ENCODE data around the gene PPIL3. TPM values are rescaled to one million over a fixed set of nuclear protein-coding genes. Genes with fewer than 3 reads are reported as not detected.

The PPIL3 gene
- total RNA-seq, 1 experiment from 2014 or later: 48.3 TPM

GRCh38 chr2:200873560-200873959 is 15.3 kb downstream of the PPIL3 start:
- H3K4me1 ChIP-seq (ENCODE audit: insufficient read depth, low read length, poor library complexity, severe bottlenecking): peaks cover 4% of the 10 kb centered on the region
- POLR2A ChIA-PET (ENCODE audit: low non-redundant PET): no interaction called here
- H3K36me3 ChIP-seq (ENCODE audit: insufficient read depth, low read length, poor library complexity, severe bottlenecking): peaks cover 32% of the 10 kb centered on the region

DNA sequence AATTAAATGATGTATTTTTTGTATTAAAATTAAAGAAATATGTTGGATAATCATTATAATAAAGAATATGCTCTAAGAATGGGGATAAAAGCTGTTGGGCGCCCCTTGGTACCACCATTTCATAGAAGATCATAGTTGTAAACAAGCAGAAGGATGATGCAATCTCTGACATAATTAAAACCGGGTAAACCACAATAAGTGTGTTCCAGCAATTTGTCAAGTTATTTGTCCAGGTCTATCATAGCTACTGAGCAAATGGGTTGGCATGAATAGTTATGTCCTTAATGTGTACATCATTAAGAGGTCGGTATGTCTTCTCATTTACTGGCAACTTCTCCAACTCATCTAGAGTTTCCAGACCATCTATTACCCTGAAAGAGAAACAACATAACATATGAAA is 17.7 kb downstream of the PPIL3 start:
- POLR2A ChIA-PET (ENCODE audit: low non-redundant PET): no interaction called here
- intact Hi-C loops (cut with micrococcal nuclease; ENCODE audit: unreplicated experiment): no loop called here
- no peak for TF ChIP-seq EZH2 (IDR thresholded peaks at IDR 0.05; ENCODE audit: borderline replicate concordance, low read depth, low read length, poor library complexity, severe bottlenecking)
- Histone ChIP-seq H3K27me3 (replicated peaks; ENCODE audit: insufficient read depth, low read depth, low read length, poor library complexity) (no peaks in the 10 kb centered on the region), H3K4me1 (ENCODE audit: insufficient read depth, low read length, poor library complexity, severe bottlenecking) (peaks cover 4% of the 10 kb centered on the region), H3K9me3 (ENCODE audit: low read depth, low read length, poor library complexity, severe bottlenecking) (no peaks in the 10 kb centered on the region), H3K4me3 (ENCODE audit: low read depth, low read length, poor library complexity, severe bottlenecking) (no peak overlapping the region), H3K27ac (ENCODE audit: low read depth, low read length, poor library complexity, severe bottlenecking) (no peak overlapping the region), H3K36me3 (ENCODE audit: insufficient read depth, low read length, poor library complexity, severe bottlenecking) (peaks cover 17% of the 10 kb centered on the region)
- no peak for DNase-seq (ENCODE audit: low spot score)
- CTCF ChIA-PET: no interaction called here
- BruUV-seq (replicated peaks): TSS peak; percentile 36

More at GRCh38 chr2:200873560-200873959, 15.3 kb downstream of the PPIL3 start:
- H3K27me3 ChIP-seq (replicated peaks; ENCODE audit: insufficient read depth, low read depth, low read length, poor library complexity): no peaks in the 10 kb centered on the region
- H3K27ac ChIP-seq (ENCODE audit: low read depth, low read length, poor library complexity, severe bottlenecking): no peak overlapping the region
- H3K9me3 ChIP-seq (ENCODE audit: low read depth, low read length, poor library complexity, severe bottlenecking): no peaks in the 10 kb centered on the region
- CTCF ChIA-PET: no interaction called here
- TF ChIP-seq EZH2 (IDR thresholded peaks at IDR 0.05; ENCODE audit: borderline replicate concordance, low read depth, low read length, poor library complexity, severe bottlenecking): no peak
- no peak for TF ChIP-seq CTCF (conservative IDR thresholded peaks at IDR 0.05; ENCODE audit: low read depth, low read length)
- no peak overlapping the region for H3K4me3 ChIP-seq (ENCODE audit: low read depth, low read length, poor library complexity, severe bottlenecking)
- intact Hi-C loops (cut with micrococcal nuclease; ENCODE audit: unreplicated experiment): no loop called here
- BruUV-seq (replicated peaks): no TSS peak
- DNase-seq (ENCODE audit: low spot score): no peak

- Histone ChIP-seq H3K4me3 (ENCODE audit: low read depth, low read length, poor library complexity, severe bottlenecking) (no peak overlapping the region), H3K27me3 (replicated peaks; ENCODE audit: insufficient read depth, low read depth, low read length, poor library complexity) (no peaks in the 10 kb centered on the region), H3K9me3 (ENCODE audit: low read depth, low read length, poor library complexity, severe bottlenecking) (no peaks in the 10 kb centered on the region), H3K4me1 (ENCODE audit: insufficient read depth, low read length, poor library complexity, severe bottlenecking) (peaks cover 4% of the 10 kb centered on the region), H3K36me3 (ENCODE audit: insufficient read depth, low read length, poor library complexity, severe bottlenecking) (peaks cover 9% of the 10 kb centered on the region), H3K27ac (ENCODE audit: low read depth, low read length, poor library complexity, severe bottlenecking) (no peak overlapping the region)
- intact Hi-C loops (cut with micrococcal nuclease; ENCODE audit: unreplicated experiment): no loop called here
- ChIA-PET CTCF (no interaction called here), POLR2A (ENCODE audit: low non-redundant PET) (no interaction called here)
- DNase-seq (ENCODE audit: low spot score): no peak
- TF ChIP-seq EZH2 (IDR thresholded peaks at IDR 0.05; ENCODE audit: borderline replicate concordance, low read depth, low read length, poor library complexity, severe bottlenecking) (no peak), CTCF (conservative IDR thresholded peaks at IDR 0.05; ENCODE audit: low read depth, low read length) (no peak)
- no TSS peak for BruUV-seq (replicated peaks)
These were observed 19.9 kb downstream of the PPIL3 start for GRCh38 chr2:200869014-200869413.

Measured in A673 (cell line).